T-cell (primary cell): Measurements from ENCODE around the gene CFAP299. TPM values are rescaled to one million over a fixed set of nuclear protein-coding genes. Genes with fewer than 3 reads are reported as not detected.
A peak's percentile ranks its signal among the peaks of the same experiment; 100 is the strongest.

Source experiments
- ATAC-seq, 4 experiments: fragments of 200-7000 bp in 3 of 4; fragments of 150-1000 bp in 1 of 4; cut with Tn5 transposase; replicated peaks in 1 of 4; 1 replicate in 3 of 4; 2 replicates in 1 of 4; pipeline ENCODE4 v1.10.0; 2021; ENCODE audit warnings: moderate library complexity in 3 of 4, mild to moderate bottlenecking in 2 of 4, moderate number of reproducible peaks in 1 of 4
- CTCF ChIA-PET, 2 donors: fragments of 300-600 bp; sonication (Branson Sonifier 250); formaldehyde crosslinking; loops; one replicate each; lab custom pipeline; 2022; ENCODE audit warnings: antibody characterized with exemption in 2 of 2; lab: Charles Lee
- POLR2A ChIA-PET, 2 donors: fragments of 300-600 bp; sonication (Branson Sonifier 250); formaldehyde crosslinking; loops; one replicate each; lab custom pipeline; 2022; ENCODE audit warnings: antibody characterized with exemption in 2 of 2; lab: Charles Lee
- DNase-seq, 35 experiments: peaks; one replicate each; pipeline versions ENCODE4 v3.0.0 to v3.0.0-alpha.2; 2013 to 2023
- H3K27ac ChIP-seq: one replicate; pipeline ENCODE4 v1.5.1; 2013; ENCODE audit warnings: low read length
- H3K27me3 ChIP-seq, 2 experiments: replicated peaks in 1 of 2; 1 replicate in 1 of 2; 2 replicates in 1 of 2; pipeline versions ENCODE4 v1.6.1 to v1.7.0; 2013; ENCODE audit warnings: low read length in 1 of 2, mixed read lengths in 1 of 2; ENCODE audit not compliant: control insufficient read depth in 2 of 2, insufficient read depth in 2 of 2; ENCODE audit errors: extremely low read depth in 1 of 2
- H3K36me3 ChIP-seq, 2 donors: 1 replicate in 1 of 2; 2 replicates in 1 of 2; pipeline versions ENCODE4 v1.6.1 to v1.7.0; 2013; ENCODE audit warnings: low read length in 1 of 2; ENCODE audit not compliant: control insufficient read depth in 2 of 2, insufficient read depth in 1 of 2; ENCODE audit errors: extremely low read depth in 1 of 2
- H3K4me1 ChIP-seq, 2 experiments: 1 replicate in 1 of 2; 2 replicates in 1 of 2; pipeline versions ENCODE4 v1.6.1 to v1.7.0; 2013; ENCODE audit warnings: low read length in 2 of 2, mixed read lengths in 1 of 2; ENCODE audit not compliant: insufficient read depth in 2 of 2, control insufficient read depth in 1 of 2; ENCODE audit errors: extremely low read depth in 1 of 2
- H3K4me3 ChIP-seq, 2 donors: 1 replicate in 1 of 2; 2 replicates in 1 of 2; pipeline versions ENCODE4 v1.5.1 to v1.7.0; 2013; ENCODE audit warnings: mild to moderate bottlenecking in 2 of 2, low read length in 1 of 2, moderate library complexity in 1 of 2; ENCODE audit not compliant: control insufficient read depth in 1 of 2; ENCODE audit errors: extremely low read depth in 1 of 2
- H3K9me3 ChIP-seq: 2 replicates; pipeline ENCODE4 v1.7.0; 2013
- H3K27ac Mint-ChIP-seq, 2 donors: one replicate each; pipeline ENCODE4 v1.8.0; 2020 to 2021; ENCODE audit warnings: mild to moderate bottlenecking in 2 of 2, mixed read lengths in 2 of 2
- H3K27me3 Mint-ChIP-seq, 2 donors: one replicate each; pipeline ENCODE4 v1.8.0; 2021 to 2022; ENCODE audit warnings: mixed read lengths in 2 of 2
- H3K36me3 Mint-ChIP-seq: one replicate; pipeline ENCODE4 v1.8.0; 2021; ENCODE audit warnings: mixed read lengths
- H3K4me1 Mint-ChIP-seq, 3 donors: one replicate each; pipeline ENCODE4 v1.8.0; 2020 to 2022; ENCODE audit warnings: mixed read lengths in 3 of 3, mild to moderate bottlenecking in 1 of 3
- H3K4me3 Mint-ChIP-seq, 3 donors: one replicate each; pipeline ENCODE4 v1.8.0; 2020 to 2022; ENCODE audit warnings: mild to moderate bottlenecking in 3 of 3, mixed read lengths in 3 of 3, moderate library complexity in 3 of 3
- H3K9me3 Mint-ChIP-seq, 3 donors: one replicate each; pipeline ENCODE4 v1.8.0; 2020 to 2022; ENCODE audit warnings: mixed read lengths in 3 of 3
- WGBS: methylation state at CpG from one replicate; pipeline ENCODE4 v1.1.5; 2013; ENCODE audit warnings: missing lambda C conversion rate; ENCODE audit not compliant: insufficient coverage; 5-methylcytosine and 5-hydroxymethylcytosine counted together
- total RNA-seq, 35 experiments: library from RNA in 6 of 35; stranded (reverse) in 6 of 35; fragments of 120-200 nt in 1 of 35; gene quantifications; one replicate each; pipeline versions ENCODE4 v1.2.1 to v1.2.4 and lab custom pipeline; 2013 to 2026

The CFAP299 gene
- total RNA-seq, 5 donors from 2014 or later (not counting 1 experiment from before 2014, with no cell fraction given) = 0.35 TPM; not detected in 4

- H3K27ac Mint-ChIP-seq = no peak overlapping the region
- Histone ChIP-seq H3K27ac (no peak overlapping the region), H3K9me3 (no peaks in the 10 kb centered on the region), H3K27me3 (no peaks in the 10 kb centered on the region), H3K36me3 (no peaks in the 10 kb centered on the region), H3K4me3 (no peak overlapping the region), H3K4me1 (no peaks in the 10 kb centered on the region)
- peaks cover 0 to 5% (median 4%) of the 10 kb centered on the region in 3 donors for H3K4me1 Mint-ChIP-seq
- no peak overlapping the region for H3K4me3 Mint-ChIP-seq
- ChIA-PET CTCF (no interaction called here), POLR2A (interaction anchor here in 1 of 2 donors (0.5 kb wide), 1 partner anchor 63 kb away, joined by 3 read pairs; no protein-coding TSS in a partner anchor)
- DNase-seq (no peak), ATAC-seq (no peak)
- WGBS = 57% methylated on average over 1 of the region's 2 CpGs
- no peaks in the 10 kb centered on the region for H3K9me3 Mint-ChIP-seq
- no peaks in the 10 kb centered on the region for H3K36me3 Mint-ChIP-seq
- H3K27me3 Mint-ChIP-seq = no peaks in the 10 kb centered on the region
These were observed 252.4 kb downstream of the CFAP299 start for GRCh38 chr4:80587871-80588385.

DNA sequence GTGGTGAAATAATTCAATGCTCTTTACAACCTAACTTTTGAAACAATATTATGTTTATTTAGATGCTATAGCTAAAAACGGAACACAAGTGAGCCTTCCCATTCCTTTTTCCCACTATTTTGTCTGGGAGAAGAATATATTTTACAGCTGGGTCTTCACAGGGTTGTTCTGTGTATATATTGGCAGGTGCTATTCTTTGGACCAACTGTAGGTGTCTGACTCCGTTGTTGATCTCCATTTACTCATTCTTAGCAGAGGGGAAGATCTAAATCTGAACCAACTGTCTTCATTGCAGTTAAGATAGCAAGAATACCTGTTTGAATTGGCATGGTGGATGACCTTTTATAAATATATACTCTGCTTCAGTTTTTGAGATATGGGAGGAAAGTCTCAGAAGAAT is 257.4 kb downstream of the CFAP299 start:
- H3K4me3 Mint-ChIP-seq = no peak overlapping the region
- Histone ChIP-seq H3K4me1 (no peaks in the 10 kb centered on the region), H3K36me3 (no peaks in the 10 kb centered on the region), H3K4me3 (no peak overlapping the region), H3K9me3 (no peaks in the 10 kb centered on the region), H3K27ac (no peak overlapping the region), H3K27me3 (no peaks in the 10 kb centered on the region)
- H3K27me3 Mint-ChIP-seq = no peaks in the 10 kb centered on the region
- no peaks in the 10 kb centered on the region for H3K36me3 Mint-ChIP-seq
- DNase-seq = no peak
- ChIA-PET POLR2A (no interaction called here), CTCF (no interaction called here)
- peaks cover 0 to 5% (median 3%) of the 10 kb centered on the region in 3 donors for H3K4me1 Mint-ChIP-seq
- peaks cover 0 to 3% (median 0%) of the 10 kb centered on the region in 3 donors for H3K9me3 Mint-ChIP-seq
- no CpG with 5 or more reads among the region's 2 CpGs for WGBS
- no peak overlapping the region for H3K27ac Mint-ChIP-seq
- ATAC-seq = no peak

- H3K4me3 Mint-ChIP-seq = no peak overlapping the region
- no peaks in the 10 kb centered on the region for H3K36me3 ChIP-seq
- no peak for ATAC-seq
These were observed 259.2 kb downstream of the CFAP299 start for GRCh38 chr4:80594701-80595100.

GRCh38 chr4:80608281-80608980 is 272.9 kb downstream of the CFAP299 start:
- ChIA-PET CTCF (interaction anchor here in 1 of 2 donors (0.6 kb wide), 1 partner anchor 29 kb away, joined by 3 read pairs; no protein-coding TSS in a partner anchor), POLR2A (interaction anchor here in 1 of 2 donors (0.6 kb wide), 1 partner anchor 17 kb away, joined by 3 read pairs; no protein-coding TSS in a partner anchor)
- no peak overlapping the region for H3K4me3 Mint-ChIP-seq
- DNase-seq (no peak), ATAC-seq (no peak)
- Histone ChIP-seq H3K27me3 (no peaks in the 10 kb centered on the region), H3K4me1 (peaks cover 0 to 5% of the 10 kb centered on the region in 2 experiments), H3K9me3 (no peaks in the 10 kb centered on the region), H3K36me3 (no peaks in the 10 kb centered on the region), H3K27ac (no peak overlapping the region), H3K4me3 (no peak overlapping the region)
- peaks cover 7 to 20% (median 15%) of the 10 kb centered on the region in 3 donors for H3K4me1 Mint-ChIP-seq
- H3K27ac Mint-ChIP-seq = no peak overlapping the region
- no CpG with 5 or more reads among the region's 3 CpGs for WGBS
- no peaks in the 10 kb centered on the region for H3K9me3 Mint-ChIP-seq
- H3K27me3 Mint-ChIP-seq = no peaks in the 10 kb centered on the region
- no peaks in the 10 kb centered on the region for H3K36me3 Mint-ChIP-seq

More at GRCh38 chr4:80594701-80595100, 259.2 kb downstream of the CFAP299 start:
- Histone ChIP-seq H3K27ac (no peak overlapping the region), H3K4me3 (no peak overlapping the region), H3K9me3 (no peaks in the 10 kb centered on the region), H3K27me3 (no peaks in the 10 kb centered on the region), H3K4me1 (no peaks in the 10 kb centered on the region)
- no peaks in the 10 kb centered on the region for H3K36me3 Mint-ChIP-seq
- H3K9me3 Mint-ChIP-seq = peaks cover 0 to 3% (median 0%) of the 10 kb centered on the region in 3 donors
- no peak for DNase-seq
- H3K4me1 Mint-ChIP-seq = peaks cover 0 to 5% (median 2%) of the 10 kb centered on the region in 3 donors
- CTCF ChIA-PET = no interaction called here
- H3K27me3 Mint-ChIP-seq = no peaks in the 10 kb centered on the region
- POLR2A ChIA-PET = no interaction called here
- no peak overlapping the region for H3K27ac Mint-ChIP-seq
- no CpG with 5 or more reads among the region's 2 CpGs for WGBS

GRCh38 chr4:80610199-80610598 is 274.7 kb downstream of the CFAP299 start:
- Histone ChIP-seq H3K27ac (no peak overlapping the region), H3K4me3 (no peak overlapping the region), H3K4me1 (peaks cover 0 to 5% of the 10 kb centered on the region in 2 experiments), H3K36me3 (no peaks in the 10 kb centered on the region), H3K27me3 (no peaks in the 10 kb centered on the region), H3K9me3 (no peaks in the 10 kb centered on the region)
- ChIA-PET CTCF (no interaction called here), POLR2A (no interaction called here)
- no peaks in the 10 kb centered on the region for H3K9me3 Mint-ChIP-seq
- H3K27ac Mint-ChIP-seq = no peak overlapping the region
- no peak for ATAC-seq
- peaks cover 7 to 14% (median 13%) of the 10 kb centered on the region in 3 donors for H3K4me1 Mint-ChIP-seq
- H3K27me3 Mint-ChIP-seq = peaks cover 0 to 4% of the 10 kb centered on the region in 2 donors
- DNase-seq = no peak
- H3K36me3 Mint-ChIP-seq = no peaks in the 10 kb centered on the region
- H3K4me3 Mint-ChIP-seq = no peak overlapping the region
- no CpG with 5 or more reads among the region's 1 CpG for WGBS

DNA sequence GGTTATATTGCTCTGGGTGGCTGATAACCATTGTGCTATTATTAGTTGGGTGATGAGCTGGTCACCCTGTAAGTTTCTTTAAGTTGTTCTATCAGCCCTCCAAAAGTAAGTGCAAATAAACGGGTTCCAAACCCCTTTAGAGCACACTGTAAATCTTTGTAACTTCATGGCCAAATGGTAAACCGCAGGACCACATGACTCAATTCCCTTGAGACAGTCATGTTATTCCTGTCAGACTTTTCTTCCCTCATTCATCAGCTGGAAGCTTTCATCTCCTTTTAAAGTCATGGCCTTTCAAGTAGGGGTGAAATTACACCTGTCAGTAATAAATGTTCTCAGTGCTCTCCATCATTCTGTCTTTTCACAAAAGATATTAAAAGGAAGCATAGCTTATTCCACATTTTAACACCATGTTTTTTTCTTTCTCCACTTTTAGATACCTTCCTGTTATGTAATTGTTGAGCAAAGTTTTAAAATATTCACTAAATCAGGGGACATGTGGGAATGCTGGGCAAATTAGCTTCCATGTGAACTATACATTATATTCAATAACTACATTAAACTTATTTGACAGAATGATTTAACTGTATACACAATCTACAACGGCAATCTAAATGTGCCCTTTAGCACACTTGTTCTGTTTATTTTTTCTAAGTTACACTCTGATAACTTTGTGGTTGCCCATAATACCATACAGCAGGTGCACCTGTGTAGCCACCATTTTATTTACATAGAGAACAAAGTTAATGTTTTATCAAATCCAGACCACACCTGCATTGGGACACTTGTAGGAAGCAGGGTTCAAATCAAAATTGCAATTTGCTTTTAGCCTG is 275.5 kb downstream of the CFAP299 start:
- Mint-ChIP-seq H3K4me1 (peaks cover 7 to 14% (median 13%) of the 10 kb centered on the region in 3 donors), H3K36me3 (no peaks in the 10 kb centered on the region), H3K9me3 (no peaks in the 10 kb centered on the region), H3K4me3 (no peak overlapping the region), H3K27me3 (peaks cover 0 to 4% of the 10 kb centered on the region in 2 donors), H3K27ac (peak overlapping the region in 1 of 2 donors; percentile 28)
- WGBS = 19% methylated on average over 2 of the region's 3 CpGs
- ChIA-PET CTCF (interaction anchor here in 1 of 2 donors (0.6 kb wide), 1 partner anchor 212 kb away, joined by 3 read pairs; no protein-coding TSS in a partner anchor), POLR2A (interaction anchor here in 1 of 2 donors (0.6 kb wide), 2 partner anchors 64 to 794 kb away, joined by 3 read pairs; no protein-coding TSS in a partner anchor)
- no peaks in the 10 kb centered on the region for H3K36me3 ChIP-seq
- no peaks in the 10 kb centered on the region for H3K27me3 ChIP-seq
- no peak overlapping the region for H3K27ac ChIP-seq
- H3K9me3 ChIP-seq = no peaks in the 10 kb centered on the region
- no peak overlapping the region for H3K4me3 ChIP-seq
- peaks cover 0 to 5% of the 10 kb centered on the region in 2 experiments for H3K4me1 ChIP-seq
- DNase-seq (no peak), ATAC-seq (no peak)
